HG02571 (cell line): Measurements from ENCODE around the gene ATP2B1.

Experiments
- ATAC-seq: cut with Tn5 transposase; IDR thresholded peaks from one replicate; pipeline ENCODE4 v1.9.1; 2021; ENCODE audit warnings: mild to moderate bottlenecking, moderate library complexity; ENCODE audit not compliant: unreplicated experiment

ATP2B1 gene

DNA sequence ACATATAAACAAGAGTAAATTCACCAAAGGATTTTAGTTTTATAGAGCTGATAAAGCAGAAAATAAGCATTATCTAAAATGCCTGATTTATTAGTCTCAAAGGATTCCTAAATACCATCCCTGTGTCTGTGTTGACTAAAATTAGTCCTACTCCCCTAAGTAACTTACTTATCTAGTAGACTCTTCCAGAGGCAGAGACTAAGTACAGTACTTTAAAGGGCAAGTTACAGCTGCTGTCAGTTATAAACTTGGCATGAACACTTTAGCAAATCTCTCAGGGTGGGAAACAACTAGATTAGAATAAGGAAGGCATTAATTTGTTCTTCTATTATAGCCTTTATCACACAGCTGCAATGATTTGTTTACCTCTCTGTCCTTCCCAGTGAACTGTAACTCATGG is 46.0 kb downstream of the ATP2B1 start:
- ATAC-seq, result no peak

DNA sequence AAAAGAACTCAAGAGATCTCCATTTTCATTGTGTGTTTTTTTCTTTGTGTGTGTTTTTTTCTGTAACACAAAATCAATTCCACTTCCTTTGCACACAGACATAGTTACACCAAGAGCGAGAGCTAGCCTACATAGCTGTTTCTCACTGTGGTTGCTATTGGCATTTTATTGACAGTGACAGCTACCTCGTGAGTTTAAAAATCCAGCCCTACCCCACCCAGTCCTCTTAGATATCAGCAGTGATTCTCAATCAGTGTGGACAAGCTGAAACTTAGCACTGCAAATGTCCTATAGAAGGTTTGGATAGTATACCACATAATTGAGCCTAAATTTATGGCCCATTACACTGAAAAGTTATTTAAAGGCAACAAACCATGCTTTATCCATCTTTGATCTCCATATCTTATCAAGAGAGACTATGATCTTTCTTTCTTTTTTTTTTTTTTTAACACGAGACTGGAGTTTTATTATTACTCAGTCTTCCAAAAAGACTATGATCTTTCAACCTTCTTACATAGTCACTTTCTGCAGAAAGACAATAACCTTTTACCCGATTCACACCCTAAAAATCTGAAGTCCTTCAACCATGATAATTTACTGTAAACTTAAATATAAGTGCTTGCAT is 46.8 kb downstream of the ATP2B1 start:
- no peak for ATAC-seq

- ATAC-seq, result no peak
Observed at GRCh38 chr12:89657739-89658138, 50.9 kb downstream of the ATP2B1 start.

DNA sequence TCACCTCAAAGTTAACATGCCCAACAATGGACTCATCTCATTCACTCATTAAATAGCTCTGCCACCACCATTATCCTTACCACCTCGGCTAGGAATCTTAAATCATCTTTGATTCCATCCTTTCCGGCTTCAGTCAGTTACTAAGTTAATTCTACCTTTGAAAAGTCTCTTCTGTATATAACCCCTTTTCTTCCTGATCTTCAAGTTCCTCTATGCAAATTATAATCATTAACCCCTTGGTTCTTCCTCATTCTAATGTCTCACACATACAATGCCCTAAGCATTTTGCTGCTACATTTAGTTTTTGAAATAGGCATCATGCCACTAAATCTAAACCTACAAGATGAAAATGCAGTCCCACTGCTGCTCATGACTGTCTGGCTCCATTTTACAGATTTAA is 51.6 kb downstream of the ATP2B1 start:
- no peak for ATAC-seq

GRCh38 chr12:89655841-89656240 is 52.8 kb downstream of the ATP2B1 start:
- no peak for ATAC-seq

- no peak for ATAC-seq
Observed at GRCh38 chr12:89651192-89651591, 57.4 kb downstream of the ATP2B1 start.

GRCh38 chr12:89650239-89650638 is 58.4 kb downstream of the ATP2B1 start:
- no peak for ATAC-seq

GRCh38 chr12:89649820-89650219 is 58.8 kb downstream of the ATP2B1 start:
- no peak for ATAC-seq

DNA sequence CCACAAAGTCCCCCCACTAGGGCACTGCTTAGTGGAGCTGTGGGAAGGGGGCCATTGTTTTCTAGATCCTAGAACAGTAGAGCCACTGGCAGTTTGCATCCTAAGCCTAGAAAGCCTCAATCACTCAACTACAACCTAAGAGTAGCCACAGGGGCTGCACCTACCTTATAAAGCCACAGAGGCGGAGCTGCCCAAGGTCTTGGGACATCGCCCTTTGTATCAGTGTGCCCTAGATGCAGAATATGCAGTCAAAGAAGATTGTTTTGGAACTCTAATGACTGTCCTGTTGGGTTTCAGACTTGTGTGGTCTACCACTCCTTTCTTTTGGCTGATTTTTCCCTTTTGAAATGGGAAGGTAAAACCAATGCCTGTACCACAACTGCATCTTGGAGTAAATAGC is 59.5 kb downstream of the ATP2B1 start:
- ATAC-seq, result no peak

GRCh38 chr12:89648211-89648930 is 60.3 kb downstream of the ATP2B1 start:
- no peak for ATAC-seq

DNA sequence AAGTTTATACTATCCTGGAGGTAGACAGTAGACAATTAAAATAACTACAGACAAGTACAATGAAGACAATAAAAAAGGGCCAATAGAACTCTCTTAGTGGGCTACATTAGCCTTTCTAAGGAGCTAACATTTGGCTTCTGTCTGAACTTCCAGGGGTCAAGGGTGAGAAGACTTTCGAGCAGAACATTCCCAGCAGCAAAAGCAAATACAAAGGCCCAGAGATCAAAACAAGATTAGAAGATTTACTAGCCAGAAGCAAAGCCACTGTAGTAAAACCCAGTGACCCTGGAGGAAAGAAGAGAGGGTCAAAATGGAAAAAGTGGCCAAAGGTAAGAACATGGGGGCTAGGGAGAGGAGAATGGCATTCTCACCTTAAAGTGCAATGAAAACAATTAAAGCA is 63.2 kb downstream of the ATP2B1 start:
- ATAC-seq, result no peak

GRCh38 chr12:89642959-89643358 is 65.7 kb downstream of the ATP2B1 start:
- ATAC-seq, result no peak

DNA sequence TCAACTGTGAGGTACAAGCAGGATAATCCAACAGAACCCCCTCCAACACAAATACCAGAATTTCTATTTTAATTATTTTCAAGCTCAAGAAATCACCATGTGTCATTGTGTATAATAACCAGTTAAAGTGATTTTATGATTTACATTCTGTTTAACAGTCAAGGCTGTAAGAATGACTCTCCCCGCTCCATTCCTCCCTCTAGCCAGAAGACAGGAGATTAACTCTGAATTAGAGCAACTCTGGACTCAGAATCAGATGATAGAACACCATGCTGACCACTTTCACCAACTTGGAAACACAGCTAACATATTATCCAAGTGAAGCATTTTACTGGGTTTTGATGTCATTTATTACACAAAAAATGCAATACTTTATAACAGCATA is 71.9 kb downstream of the ATP2B1 start:
- ATAC-seq, result no peak

DNA sequence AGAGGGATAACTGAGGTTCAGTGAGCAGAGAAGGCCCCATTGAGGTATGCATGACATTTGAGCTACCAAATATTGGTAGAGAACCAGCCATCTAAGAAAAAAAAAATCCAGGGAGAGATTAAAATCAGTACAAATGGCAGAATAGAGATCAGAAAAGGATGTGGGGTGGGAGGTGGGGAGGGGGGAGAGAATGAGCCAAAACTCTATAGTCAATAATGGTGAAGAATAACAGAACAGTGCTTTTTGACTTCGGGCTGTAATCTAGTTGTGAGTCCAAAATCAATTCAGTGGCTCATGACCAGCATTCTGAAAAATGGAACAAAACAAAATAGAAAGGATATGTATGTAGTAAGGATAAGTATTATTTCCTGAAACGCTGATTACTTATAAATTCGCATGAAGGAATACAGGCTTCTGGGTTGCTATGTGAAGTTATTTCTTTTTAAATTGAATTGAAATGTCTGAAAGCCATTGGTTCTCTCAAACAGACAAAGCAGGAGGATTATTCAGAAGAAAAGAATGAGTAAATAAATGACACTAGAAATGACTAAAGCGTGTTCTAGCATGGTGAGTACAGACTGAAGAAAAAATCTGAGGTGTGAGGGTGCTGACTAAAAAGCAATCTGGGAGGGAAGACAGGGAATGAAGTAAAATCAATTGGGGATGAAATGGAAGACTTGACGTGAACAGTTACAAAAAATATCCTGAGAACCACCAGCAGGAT is 72.4 kb downstream of the ATP2B1 start:
- no peak for ATAC-seq

GRCh38 chr12:89634508-89634907 is 74.1 kb downstream of the ATP2B1 start:
- no peak for ATAC-seq

- ATAC-seq, result no peak
Observed at GRCh38 chr12:89632778-89633177, 75.9 kb downstream of the ATP2B1 start.

DNA sequence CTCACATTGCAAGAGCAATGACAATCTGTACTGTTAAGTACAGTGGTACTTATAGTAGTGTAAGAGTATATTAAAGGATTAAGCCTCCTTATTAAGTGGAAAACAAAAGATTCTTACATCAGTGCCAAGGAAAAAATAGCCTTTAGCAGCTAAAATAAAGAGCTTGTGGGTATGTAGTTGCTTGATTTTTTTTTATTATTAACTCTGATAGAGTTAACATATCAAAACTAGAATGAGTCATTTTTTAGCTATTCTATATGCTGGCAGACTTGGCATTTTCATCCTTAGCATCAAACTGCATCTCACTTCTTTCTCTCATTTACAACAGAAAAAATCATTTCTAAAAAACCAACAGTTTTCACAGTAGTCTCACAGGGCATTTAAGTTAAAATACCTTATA is 86.5 kb downstream of the ATP2B1 start:
- no peak for ATAC-seq

DNA sequence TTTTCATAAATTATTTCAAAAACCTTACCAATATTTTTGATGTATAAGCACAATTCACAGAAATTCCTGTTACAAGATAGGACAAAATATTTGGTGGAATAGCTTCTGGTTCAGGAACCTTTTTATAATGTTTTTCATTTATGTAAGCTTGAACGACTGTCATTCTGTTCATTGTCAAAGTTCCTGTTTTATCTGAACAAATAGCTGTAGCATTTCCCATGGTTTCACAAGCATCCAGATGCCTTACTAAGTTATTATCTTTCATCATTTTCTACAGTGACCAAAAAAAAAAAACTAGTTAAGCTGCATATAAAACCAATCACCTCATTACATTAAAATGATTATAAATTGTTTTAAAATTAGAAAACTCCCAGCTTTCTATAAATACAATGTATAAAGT is 87.1 kb downstream of the ATP2B1 start:
- no peak for ATAC-seq

DNA sequence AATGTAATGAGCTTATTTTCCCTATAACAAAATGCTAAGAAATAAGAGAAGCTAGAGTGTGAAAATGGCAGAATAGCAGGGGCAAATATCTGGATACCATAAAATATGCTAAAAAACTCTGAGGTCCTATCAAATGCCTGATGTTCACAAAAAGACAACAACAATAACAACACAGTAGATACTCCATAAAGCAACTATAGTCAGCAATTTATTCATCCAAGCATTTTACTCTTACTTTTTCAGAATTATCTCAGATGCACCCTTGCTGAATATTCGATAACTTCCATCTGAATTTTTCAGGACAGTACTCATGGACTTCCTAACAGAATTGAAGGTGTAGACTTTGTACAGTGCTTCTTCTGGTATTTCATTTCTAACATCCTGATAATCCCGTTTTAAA is 88.9 kb downstream of the ATP2B1 start:
- ATAC-seq, result no peak

DNA sequence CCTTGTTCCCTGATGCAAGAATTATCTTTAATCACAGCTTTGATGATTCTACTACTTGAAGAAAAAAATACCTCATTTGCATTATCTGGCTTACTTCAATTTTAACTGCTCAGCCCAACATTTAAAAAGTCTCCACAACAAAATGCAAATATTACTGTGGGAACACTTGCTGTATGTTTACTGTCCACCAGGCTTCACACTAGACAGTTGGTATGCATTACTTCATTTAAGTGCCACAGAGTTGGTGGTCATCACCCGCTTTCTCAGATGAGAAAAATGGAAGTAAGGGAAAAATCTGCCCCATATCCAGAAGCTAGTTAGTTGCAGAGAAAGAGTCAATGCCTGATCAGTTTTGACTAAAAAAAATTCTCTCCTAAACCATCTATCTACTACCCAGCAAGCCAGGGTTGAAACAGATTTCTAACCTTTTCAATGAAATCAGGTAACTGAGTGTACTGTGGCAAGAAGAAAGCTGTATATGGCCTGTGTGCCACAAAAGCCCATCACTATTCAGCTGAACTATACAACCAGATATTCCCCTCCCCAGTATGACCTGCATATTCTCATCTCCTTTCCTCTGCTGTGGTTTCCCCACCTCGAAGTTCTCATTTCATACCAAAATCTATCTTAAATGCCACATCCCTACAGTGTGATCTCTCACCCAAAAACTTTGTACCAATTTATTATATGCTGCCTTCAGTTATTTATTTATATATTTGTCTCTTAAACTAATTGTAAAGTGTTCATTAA is 90.3 kb downstream of the ATP2B1 start:
- ATAC-seq, result no peak

- ATAC-seq, result no peak
Observed at GRCh38 chr12:89610366-89610765, 98.3 kb downstream of the ATP2B1 start.

- ATAC-seq, result no peak
Observed at GRCh38 chr12:89603678-89604077, 105.0 kb downstream of the ATP2B1 start.
